Measurements from ENCODE around the gene SRSF10.

The SRSF10 gene

DNA sequence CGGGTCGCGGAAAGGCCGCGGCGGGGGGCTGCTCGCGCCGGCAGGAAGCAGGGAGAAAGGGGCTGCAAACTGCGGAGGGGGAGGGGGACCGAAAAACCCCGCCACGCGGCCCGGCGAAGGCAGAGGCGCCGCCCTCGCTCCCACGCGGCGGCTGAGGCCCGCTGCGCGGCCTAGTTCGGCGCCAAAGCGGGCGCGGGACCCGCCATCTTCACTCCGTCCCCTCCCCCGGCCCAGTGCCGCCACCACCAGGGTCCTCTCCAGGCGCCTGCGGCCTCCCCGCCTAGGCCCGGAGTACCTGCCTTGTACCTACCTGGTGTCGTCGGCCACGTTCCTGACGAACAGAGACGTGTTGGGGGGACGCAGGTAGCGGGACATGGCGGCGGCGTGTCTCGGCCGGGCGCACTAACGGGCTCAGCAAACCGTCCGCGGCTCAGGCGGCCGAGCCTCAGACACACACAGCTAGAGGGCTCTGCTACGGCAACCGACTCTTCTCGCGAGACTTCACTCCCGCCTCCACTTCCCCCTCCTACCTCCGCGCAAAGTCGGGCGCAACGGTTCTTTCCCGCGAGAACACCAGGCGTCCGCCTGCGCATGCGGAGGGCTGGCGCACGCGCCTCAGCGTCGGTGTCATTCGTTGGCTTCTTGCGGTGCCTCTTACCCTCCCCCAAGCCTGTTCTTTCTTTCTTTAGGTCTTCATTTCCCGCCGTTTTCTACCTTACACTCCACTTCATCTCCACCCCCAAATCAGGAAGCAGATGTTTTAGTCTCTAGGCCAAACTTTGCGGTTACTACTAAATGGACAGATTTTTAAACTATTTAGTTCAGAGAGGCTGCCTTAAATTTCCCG lies at the start of gene SRSF10:
Gene SRSF10, minus strand, starts transcription at position 447 of the 847 bp plus-strand sequence. Its CDS starts 72 bp downstream, at position 375.
- Histone ChIP-seq H3K9me3 (ENCODE audit: insufficient read depth, low read length) (no peaks in the 10 kb centered on the region), H3K36me3 (replicated peaks; ENCODE audit: low read depth, low read length) (peaks cover 43% of the 10 kb centered on the region), H3K4me2 (ENCODE audit: low read length) (peak within 1 kb of the TSS; percentile 97), H3K79me2 (ENCODE audit: low read length) (peaks cover 58% of the 10 kb centered on the region), H3K27ac (ENCODE audit: low read length) (peak within 1 kb of the TSS; percentile 97), H3K27me3 (ENCODE audit: low read depth, low read length) (no peaks in the 10 kb centered on the region), H3K4me1 (ENCODE audit: low read length) (peaks cover 41% of the 10 kb centered on the region), H4K20me1 (ENCODE audit: insufficient read depth, low read length) (peaks cover 36% of the 10 kb centered on the region), H3K9ac (ENCODE audit: low read length) (peak within 1 kb of the TSS; percentile 100), H3K4me3 (ENCODE audit: low read length) (peak within 1 kb of the TSS; percentile 99), H2AFZ (ENCODE audit: low read depth, low read length) (peak within 1 kb of the TSS; percentile 42; the same call in 1 of the 2 replicates)
- TF ChIP-seq CTCF (IDR thresholded peaks at IDR 0.05; ENCODE audit: low read depth, low read length) = peak; percentile 9; the same call in 1 of the 2 replicates
- no peak for TF ChIP-seq EZH2phosphoT487 (IDR thresholded peaks at IDR 0.05; ENCODE audit: low read depth)

- Histone ChIP-seq H3K27me3 (ENCODE audit: low read depth, low read length) (no peaks in the 10 kb centered on the region), H3K9ac (ENCODE audit: low read length) (no peak overlapping the region), H3K36me3 (replicated peaks; ENCODE audit: low read depth, low read length) (no peaks in the 10 kb centered on the region), H3K9me3 (ENCODE audit: insufficient read depth, low read length) (no peaks in the 10 kb centered on the region), H4K20me1 (ENCODE audit: insufficient read depth, low read length) (no peaks in the 10 kb centered on the region), H3K79me2 (ENCODE audit: low read length) (no peaks in the 10 kb centered on the region), H3K27ac (ENCODE audit: low read length) (no peak overlapping the region), H3K4me3 (ENCODE audit: low read length) (no peak overlapping the region), H3K4me2 (ENCODE audit: low read length) (no peak overlapping the region), H3K4me1 (ENCODE audit: low read length) (peaks cover 4% of the 10 kb centered on the region; the same call in 1 of the 2 replicates), H2AFZ (ENCODE audit: low read depth, low read length) (no peak overlapping the region)
- peak; percentile 52 for TF ChIP-seq CTCF (IDR thresholded peaks at IDR 0.05; ENCODE audit: low read depth, low read length)
- no peak for TF ChIP-seq EZH2phosphoT487 (IDR thresholded peaks at IDR 0.05; ENCODE audit: low read depth)
Measured at GRCh38 chr1:24027838-24028468, 47.8 kb upstream of the SRSF10 start.

GRCh38 chr1:24022581-24023361 lies 42.6 kb upstream of the SRSF10 start:
- TF ChIP-seq CTCF (IDR thresholded peaks at IDR 0.05; ENCODE audit: low read depth, low read length) (no peak), EZH2phosphoT487 (IDR thresholded peaks at IDR 0.05; ENCODE audit: low read depth) (no peak)
- Histone ChIP-seq H4K20me1 (ENCODE audit: insufficient read depth, low read length) (no peaks in the 10 kb centered on the region), H3K4me1 (ENCODE audit: low read length) (peaks cover 4% of the 10 kb centered on the region; the same call in 1 of the 2 replicates), H3K9me3 (ENCODE audit: insufficient read depth, low read length) (no peaks in the 10 kb centered on the region), H3K4me2 (ENCODE audit: low read length) (no peak overlapping the region), H3K27me3 (ENCODE audit: low read depth, low read length) (no peaks in the 10 kb centered on the region), H3K79me2 (ENCODE audit: low read length) (no peaks in the 10 kb centered on the region), H3K4me3 (ENCODE audit: low read length) (no peak overlapping the region), H3K9ac (ENCODE audit: low read length) (no peak overlapping the region), H3K36me3 (replicated peaks; ENCODE audit: low read depth, low read length) (no peaks in the 10 kb centered on the region), H2AFZ (ENCODE audit: low read depth, low read length) (no peak overlapping the region), H3K27ac (ENCODE audit: low read length) (no peak overlapping the region)
